HG02678 (cell line): ENCODE results near the gene ITFG1.

Experiments used
- ATAC-seq: cut with Tn5 transposase; IDR thresholded peaks from one replicate; pipeline ENCODE4 v1.9.1; 2021; ENCODE audit warnings: mild to moderate bottlenecking, moderate library complexity; ENCODE audit not compliant: unreplicated experiment

ITFG1 gene

DNA sequence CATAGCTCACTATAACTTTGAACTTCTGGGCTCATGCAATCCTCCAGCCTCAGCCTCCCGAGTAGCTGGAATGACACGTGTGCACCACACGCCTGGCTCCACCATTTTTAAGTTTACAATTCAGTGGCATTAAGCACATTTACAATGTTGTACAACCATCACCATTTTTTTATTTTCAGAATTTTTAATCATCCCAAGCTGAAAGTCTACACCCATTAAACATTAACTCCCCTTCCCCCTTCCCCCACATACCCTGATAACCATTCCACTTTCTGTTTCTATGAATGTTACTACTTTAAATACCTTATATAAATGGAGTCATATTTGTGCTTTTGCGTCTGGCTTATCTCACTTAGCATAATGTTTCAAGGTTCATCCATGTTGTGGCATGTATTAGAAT lies 335.1 kb downstream of the ITFG1 start:
- no peak for ATAC-seq

DNA sequence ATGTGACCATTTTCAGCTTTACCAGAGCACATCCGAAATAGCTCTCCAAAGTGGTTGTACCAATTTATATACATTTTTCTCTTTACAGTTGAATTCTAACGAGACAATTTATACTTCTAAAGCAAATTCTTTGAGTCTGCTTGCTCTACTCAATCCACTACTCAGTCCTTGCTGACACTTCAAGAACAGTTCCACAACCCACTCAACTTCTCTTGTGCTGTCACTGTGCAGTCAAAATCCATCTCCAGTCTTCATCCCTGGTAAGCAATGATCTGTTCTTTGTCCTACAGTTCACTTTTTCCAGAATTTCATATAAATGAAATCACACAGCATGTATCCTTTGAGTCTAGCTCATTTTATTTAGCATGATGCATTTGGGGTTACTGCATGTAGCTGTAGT lies 347.7 kb downstream of the ITFG1 start:
- no peak for ATAC-seq

DNA sequence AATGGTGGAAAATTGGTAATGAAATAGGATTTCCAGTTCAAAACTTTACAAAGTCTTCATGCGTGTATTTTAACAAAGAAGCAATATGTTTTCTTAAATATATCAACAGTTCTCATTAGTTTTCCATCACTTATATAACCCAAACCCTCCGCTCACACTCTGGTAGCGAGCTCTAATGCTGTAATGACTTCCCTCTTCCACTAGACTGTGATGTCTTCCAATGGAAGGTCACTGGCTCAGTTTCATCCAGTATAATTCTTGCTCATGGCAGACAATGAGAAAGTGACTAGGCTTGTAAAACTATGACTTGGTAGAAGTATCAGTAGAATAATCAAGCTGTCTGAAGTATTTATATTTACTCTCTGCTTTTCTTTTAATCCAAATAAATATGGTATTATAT lies 349.9 kb downstream of the ITFG1 start:
- ATAC-seq: no peak

DNA sequence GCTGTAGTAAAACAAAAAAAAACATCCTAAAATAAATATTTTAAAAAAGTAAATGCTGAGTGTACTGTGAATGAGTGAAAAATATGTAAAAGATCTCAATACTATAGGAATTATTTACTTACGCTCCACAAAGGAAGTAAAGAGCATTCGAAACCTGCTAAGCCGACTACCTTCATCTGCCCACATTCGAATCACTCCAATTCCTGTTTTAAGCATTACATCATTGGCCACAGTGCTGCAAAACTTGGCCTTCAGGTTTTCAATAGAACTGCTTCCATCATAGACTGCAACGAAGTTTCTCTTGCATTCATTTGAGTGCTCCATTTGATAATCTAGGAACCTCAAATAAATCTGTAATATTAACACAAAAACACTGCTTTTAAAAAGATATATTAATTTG lies 351.5 kb downstream of the ITFG1 start:
- no peak for ATAC-seq
